H1 (cell line): Measurements from ENCODE around the gene TRAF4. TPM values are rescaled to one million over a fixed set of nuclear protein-coding genes. Genes with fewer than 3 reads are reported as not detected.

Experiments used
- CREB1 ChIP-seq: IDR thresholded peaks from 2 replicates; pipeline ENCODE4 v1.6.1; 2012; ENCODE audit warnings: inconsistent platforms
- E2F6 ChIP-seq: IDR thresholded peaks from 2 replicates; pipeline ENCODE4 v1.6.1; 2012; ENCODE audit warnings: inconsistent platforms
- GTF2F1 ChIP-seq: IDR thresholded peaks from 2 replicates; pipeline ENCODE4 v1.6.1; 2012; ENCODE audit warnings: low read depth, low read length, improper control_type of control experiment, borderline replicate concordance
- HDAC2 ChIP-seq, 2 experiments: fragments of 300-600 bp in 1 of 2; sonication (generic) in 1 of 2; IDR thresholded peaks; 2 replicates each; pipeline ENCODE4 v1.6.1; 2011 to 2012; ENCODE audit warnings: low read depth in 2 of 2, low read length in 2 of 2, mild to moderate bottlenecking in 2 of 2, moderate library complexity in 2 of 2, borderline replicate concordance in 1 of 2, inconsistent platforms in 1 of 2
- KDM1A ChIP-seq: fragments of 200-600, 300-600 bp; sonication (generic); IDR thresholded peaks from 2 replicates; pipeline ENCODE4 v1.7.1; 2016; ENCODE audit warnings: mild to moderate bottlenecking, low read length, borderline replicate concordance
- RBBP5 ChIP-seq: IDR thresholded peaks from 2 replicates; pipeline ENCODE4 v1.7.1; 2012; ENCODE audit warnings: low read depth, mild to moderate bottlenecking, inconsistent platforms, low read length, moderate library complexity, borderline replicate concordance
- SIX5 ChIP-seq: IDR thresholded peaks from 2 replicates; pipeline ENCODE4 v1.6.1; 2011; ENCODE audit warnings: mild to moderate bottlenecking, low read depth, low read length
- SUZ12 ChIP-seq: fragments of 200-600 bp; sonication (generic); IDR thresholded peaks from 2 replicates; pipeline ENCODE4 v1.6.1; 2012; ENCODE audit warnings: mild to moderate bottlenecking, inconsistent platforms, low read length, moderate library complexity, mixed read lengths
- TAF1 ChIP-seq: IDR thresholded peaks from 2 replicates; pipeline ENCODE4 v1.6.1; 2011; ENCODE audit warnings: mild to moderate bottlenecking, low read depth, low read length
- polyA plus RNA-seq, 7 experiments: library from polyadenylated mRNA; depleted of rRNA in 3 of 7; stranded (reverse) in 5 of 7; unstranded in 2 of 7; fragments of >200 nt in 5 of 7; fragments of 200-250 nt in 2 of 7; gene quantifications; 1 replicate in 5 of 7; 2 replicates in 1 of 7; 4 replicates in 1 of 7; pipeline versions ENCODE4 v1.2.1 to v1.2.3, GENCODE V29; 2011 to 2013; ENCODE audit warnings: missing spikeins in 2 of 7, mixed read lengths in 2 of 7
- total RNA-seq: library from RNA; stranded (reverse); fragmentation: NEBNext Ultra II Directional; extraction: Animal tissue kit (Norgen Biotek cat#: 25700); gene quantifications from 2 replicates; pipeline ENCODE4 v1.2.1, GENCODE V29; 2021
- TF ChIP-seq, protein P1 (sequence below): IDR thresholded peaks from 2 replicates; pipeline ENCODE4 v1.6.1; 2012; ENCODE audit warnings: low read length, inconsistent platforms

The TRAF4 gene
- total and polyA plus RNA-seq, 2 of the 8 experiments (the other 6 are each of a cell fraction or from before 2014, with no cell fraction given) = 167 to 170 TPM

DNA sequence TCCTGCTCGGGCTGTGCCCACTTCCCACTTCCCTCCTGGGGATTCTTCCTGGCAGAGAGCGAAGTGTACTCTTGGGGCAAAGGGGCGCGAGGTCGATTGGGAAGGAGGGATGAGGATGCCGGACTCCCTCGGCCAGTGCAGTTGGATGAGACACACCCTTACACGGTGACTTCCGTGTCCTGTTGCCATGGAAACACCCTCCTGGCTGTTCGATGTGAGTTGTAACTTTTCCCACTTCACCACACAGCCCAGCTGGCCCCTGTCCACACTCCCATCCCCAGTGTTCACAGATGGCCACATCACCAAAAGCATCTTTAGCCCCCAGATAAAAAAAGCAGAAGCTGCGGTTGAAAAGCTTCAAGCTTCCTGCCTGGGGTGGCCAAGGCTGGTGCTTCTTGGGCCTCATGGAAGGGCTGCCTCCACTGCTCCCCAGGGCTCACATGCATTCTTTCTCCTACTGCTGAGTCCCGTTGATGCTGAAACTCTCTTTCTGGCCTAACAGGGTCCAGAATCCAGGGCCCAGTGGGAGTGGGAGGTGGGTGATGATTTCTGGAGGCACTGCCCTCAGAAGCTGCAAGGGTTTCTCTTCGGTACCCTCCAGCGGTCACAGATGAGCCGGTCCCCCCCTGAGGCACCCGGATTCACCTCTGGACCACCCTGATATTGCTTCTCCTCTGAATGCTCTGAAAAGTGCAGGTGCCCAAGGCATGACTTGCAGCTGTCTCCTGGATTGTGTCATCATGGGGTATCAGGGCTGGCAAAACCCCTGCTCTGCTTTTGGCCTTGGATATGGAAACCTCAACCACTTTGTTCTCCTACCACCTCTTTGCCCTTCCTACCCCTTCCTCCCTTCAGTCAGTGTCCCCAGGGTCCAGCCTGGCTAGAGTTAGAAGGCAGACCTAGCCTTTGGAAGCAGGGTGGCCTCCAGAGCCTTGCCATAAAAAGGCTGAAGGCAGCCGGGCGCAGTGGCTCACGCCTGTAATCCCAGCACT, 2.2 kb upstream of the TRAF4 start (continued):
- no peak for TF ChIP-seq E2F6
- TF ChIP-seq SIX5 = no peak
- TF ChIP-seq, protein P1, sequence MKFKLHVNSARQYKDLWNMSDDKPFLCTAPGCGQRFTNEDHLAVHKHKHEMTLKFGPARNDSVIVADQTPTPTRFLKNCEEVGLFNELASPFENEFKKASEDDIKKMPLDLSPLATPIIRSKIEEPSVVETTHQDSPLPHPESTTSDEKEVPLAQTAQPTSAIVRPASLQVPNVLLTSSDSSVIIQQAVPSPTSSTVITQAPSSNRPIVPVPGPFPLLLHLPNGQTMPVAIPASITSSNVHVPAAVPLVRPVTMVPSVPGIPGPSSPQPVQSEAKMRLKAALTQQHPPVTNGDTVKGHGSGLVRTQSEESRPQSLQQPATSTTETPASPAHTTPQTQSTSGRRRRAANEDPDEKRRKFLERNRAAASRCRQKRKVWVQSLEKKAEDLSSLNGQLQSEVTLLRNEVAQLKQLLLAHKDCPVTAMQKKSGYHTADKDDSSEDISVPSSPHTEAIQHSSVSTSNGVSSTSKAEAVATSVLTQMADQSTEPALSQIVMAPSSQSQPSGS = no peak
- TF ChIP-seq RBBP5 = no peak
- no peak for TF ChIP-seq HDAC2 (IDR thresholded peaks at IDR 0.05; ENCODE audit: borderline replicate concordance in 1 of 2, low read depth in 2 of 2, low read length in 2 of 2)
- no peak for TF ChIP-seq SUZ12
- TF ChIP-seq CREB1 = no peak
- no peak for TF ChIP-seq TAF1
- TF ChIP-seq GTF2F1 = no peak
- TF ChIP-seq KDM1A = no peak
